ENCODE data around the gene MAP2. TPM values are rescaled to one million over a fixed set of nuclear protein-coding genes. Genes with fewer than 3 reads are reported as not detected.

Gene MAP2
- total RNA-seq, 1 donor from 2014 or later, result 57.6 TPM

- no peaks in the 10 kb centered on the region for H3K36me3 ChIP-seq
- H3K9me3 ChIP-seq, result no peaks in the 10 kb centered on the region
- no peak overlapping the region for H3K4me3 ChIP-seq
- H3K4me1 ChIP-seq, result no peaks in the 10 kb centered on the region
- no peaks in the 10 kb centered on the region for H3K27me3 ChIP-seq
- no peak for DNase-seq (ENCODE audit: low spot score in 2 of 2)
- no peak for TF ChIP-seq CTCF (IDR thresholded peaks at IDR 0.05)
- H3K27ac ChIP-seq, result no peak overlapping the region
- intact Hi-C loops (cut with DNase I), result no loop called here
Measured at GRCh38 chr2:209391776-209392401, 32.0 kb upstream of the MAP2 start.

GRCh38 chr2:209395229-209395628 lies 28.6 kb upstream of the MAP2 start:
- TF ChIP-seq CTCF (IDR thresholded peaks at IDR 0.05), result no peak
- DNase-seq (ENCODE audit: low spot score in 2 of 2), result no peak
- intact Hi-C loops (cut with DNase I), result no loop called here
- H3K9me3 ChIP-seq, result no peaks in the 10 kb centered on the region
- no peaks in the 10 kb centered on the region for H3K36me3 ChIP-seq
- no peak overlapping the region for H3K4me3 ChIP-seq
- no peaks in the 10 kb centered on the region for H3K27me3 ChIP-seq
- no peaks in the 10 kb centered on the region for H3K4me1 ChIP-seq
- no peak overlapping the region for H3K27ac ChIP-seq

- intact Hi-C loops (cut with DNase I), result no loop called here
- no peak for TF ChIP-seq CTCF (IDR thresholded peaks at IDR 0.05)
- H3K4me3 ChIP-seq, result no peak overlapping the region
- DNase-seq (ENCODE audit: low spot score in 2 of 2), result no peak
- no peaks in the 10 kb centered on the region for H3K36me3 ChIP-seq
- no peak overlapping the region for H3K27ac ChIP-seq
- no peaks in the 10 kb centered on the region for H3K4me1 ChIP-seq
- H3K9me3 ChIP-seq, result no peaks in the 10 kb centered on the region
- H3K27me3 ChIP-seq, result no peaks in the 10 kb centered on the region
Measured at GRCh38 chr2:209395652-209396051, 28.2 kb upstream of the MAP2 start.

- H3K36me3 ChIP-seq, result no peaks in the 10 kb centered on the region
- intact Hi-C loops (cut with DNase I), result no loop called here
- no peak overlapping the region for H3K27ac ChIP-seq
- H3K4me1 ChIP-seq, result no peaks in the 10 kb centered on the region
- no peak overlapping the region for H3K4me3 ChIP-seq
- no peaks in the 10 kb centered on the region for H3K9me3 ChIP-seq
- TF ChIP-seq CTCF (IDR thresholded peaks at IDR 0.05), result no peak
- no peaks in the 10 kb centered on the region for H3K27me3 ChIP-seq
- DNase-seq (ENCODE audit: low spot score in 2 of 2), result no peak
Measured at GRCh38 chr2:209398463-209398862, 25.4 kb upstream of the MAP2 start.

GRCh38 chr2:209401788-209402187 lies 22.1 kb upstream of the MAP2 start:
- intact Hi-C loops (cut with DNase I), result no loop called here
- H3K9me3 ChIP-seq, result no peaks in the 10 kb centered on the region

More at GRCh38 chr2:209401788-209402187, 22.1 kb upstream of the MAP2 start:
- Histone ChIP-seq H3K4me1 (no peaks in the 10 kb centered on the region), H3K4me3 (no peak overlapping the region), H3K27me3 (no peaks in the 10 kb centered on the region), H3K36me3 (no peaks in the 10 kb centered on the region), H3K27ac (no peak overlapping the region)
- no peak for DNase-seq (ENCODE audit: low spot score in 2 of 2)
- TF ChIP-seq CTCF (IDR thresholded peaks at IDR 0.05), result no peak

Measured in ascending aorta (tissue), 2 donors.